ENCODE results near the gene PARN.

Gene PARN

GRCh38 chr16:14496047-14496770, 133.9 kb downstream of the PARN start:
- DNase-seq: no peak

DNA sequence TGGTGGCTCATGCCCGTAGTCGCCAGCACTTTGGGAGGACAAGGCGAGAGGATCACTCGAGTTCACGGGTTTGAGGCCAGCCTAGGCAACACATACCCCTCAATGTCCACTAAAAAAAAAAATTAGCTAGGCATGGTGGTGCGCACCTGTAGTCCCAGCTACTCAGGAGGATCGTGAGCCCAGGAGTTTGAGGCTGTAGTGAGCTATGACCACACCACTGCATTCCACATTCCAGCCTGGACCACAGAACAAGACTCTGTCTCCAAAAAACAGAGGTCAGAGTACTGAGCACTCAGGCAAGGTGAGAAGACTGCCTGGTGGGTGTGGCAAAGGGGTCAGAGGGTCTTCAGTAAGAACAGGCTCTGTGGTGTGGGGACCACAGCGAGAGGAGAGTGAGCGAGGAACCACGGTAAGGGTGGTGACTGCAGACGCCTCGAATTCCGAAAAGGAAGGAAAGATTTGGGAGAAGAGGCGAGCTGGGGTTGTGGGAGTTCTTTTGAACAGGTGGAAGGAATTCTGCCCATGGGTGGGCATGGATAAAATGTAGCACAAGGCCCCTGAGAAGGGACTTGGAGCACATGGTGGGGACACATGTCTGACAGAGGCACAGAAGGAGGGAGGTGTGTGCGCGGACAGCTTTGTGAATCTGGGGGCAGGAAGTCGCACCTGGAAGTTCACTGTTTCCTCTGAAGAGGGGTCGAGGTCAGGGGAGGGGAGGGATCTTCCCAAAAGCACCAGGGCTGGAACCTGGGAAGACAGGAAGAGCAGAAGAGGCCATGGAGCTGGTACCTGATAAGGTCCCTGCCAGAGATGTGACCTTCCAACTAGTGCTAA, 134.6 kb downstream of the PARN start:
- DNase-seq: no peak

DNA sequence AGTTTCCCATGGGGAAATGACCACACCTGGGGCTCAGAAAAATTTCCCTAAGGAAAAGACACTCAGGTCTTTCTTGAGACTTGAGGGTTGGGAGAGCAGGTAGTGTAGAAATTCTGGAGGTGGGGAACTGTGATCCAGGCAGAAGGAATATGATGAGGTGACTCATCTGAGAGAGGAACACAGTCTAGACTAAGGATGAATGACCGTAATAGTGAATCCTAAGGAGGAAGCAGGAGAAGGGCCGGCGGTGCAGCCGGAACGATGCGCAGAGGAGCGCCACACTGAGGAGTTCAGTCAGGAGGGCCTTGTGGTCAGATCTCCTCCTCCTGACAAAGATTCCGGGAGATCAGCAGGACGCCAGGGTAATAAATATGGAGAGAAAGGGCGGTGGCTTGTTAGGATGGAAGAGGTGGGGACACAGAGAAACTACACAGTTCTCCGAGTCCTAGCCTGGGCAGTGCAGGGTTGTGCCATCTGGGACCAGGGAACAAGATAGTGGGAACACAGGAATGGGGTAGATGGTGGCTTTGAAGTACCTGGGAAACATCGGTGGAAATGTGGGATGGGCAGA, 135.6 kb downstream of the PARN start:
- DNase-seq: no peak

GRCh38 chr16:14493791-14494190, 136.3 kb downstream of the PARN start:
- DNase-seq: no peak

GRCh38 chr16:14492614-14493013, 137.4 kb downstream of the PARN start:
- DNase-seq: no peak

DNA sequence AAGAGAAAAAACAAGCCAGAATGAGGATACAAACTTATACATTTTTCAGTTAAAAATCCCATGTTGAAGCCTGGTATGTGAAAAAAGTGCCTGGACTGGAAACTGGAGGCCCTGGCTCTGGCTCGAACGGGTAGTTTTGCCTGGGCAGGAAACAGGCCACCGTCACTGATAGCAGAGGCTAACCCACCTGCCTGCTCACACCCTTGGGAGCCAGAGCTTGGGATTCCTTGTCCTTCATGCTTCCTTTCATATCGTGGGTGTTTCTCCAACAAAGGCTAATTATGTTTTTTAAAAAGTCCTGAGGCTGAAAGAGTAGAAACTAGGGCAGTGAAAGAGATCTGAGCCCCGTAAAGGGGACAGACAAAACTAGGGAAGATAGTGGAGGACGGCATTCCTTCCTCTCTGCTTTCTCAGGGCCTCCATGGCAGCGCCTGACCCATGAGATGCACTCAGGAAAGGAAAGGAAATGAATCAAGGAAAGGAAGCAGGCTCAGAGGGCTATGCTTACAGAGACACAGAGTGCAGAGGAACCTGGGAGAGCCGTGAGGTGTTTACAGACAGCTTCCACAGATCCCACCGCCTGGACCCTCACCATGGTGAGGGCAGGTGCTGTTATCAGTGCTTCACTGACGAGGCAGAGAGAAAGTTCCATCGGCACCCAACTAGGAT, 138.1 kb downstream of the PARN start:
- no peak for DNase-seq

DNA sequence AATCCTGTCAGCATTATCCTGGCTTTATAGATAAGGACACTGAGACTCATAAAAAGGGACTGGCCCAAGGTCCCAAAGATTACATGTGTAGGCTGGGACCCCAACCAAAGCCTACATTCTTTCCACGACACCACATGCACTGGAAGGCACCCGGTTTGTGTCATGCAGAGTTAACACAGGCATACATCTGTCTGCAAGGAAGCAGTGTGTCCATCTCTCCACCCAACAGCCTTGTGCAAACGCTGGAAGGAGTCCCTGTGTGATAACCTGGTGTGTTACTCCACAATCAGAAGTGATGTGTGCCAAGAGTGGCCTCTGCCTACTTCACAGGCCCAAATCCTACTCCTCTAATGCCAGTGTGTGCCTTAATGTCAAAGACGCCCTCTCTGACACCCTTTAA, 139.8 kb downstream of the PARN start:
- DNase-seq: no peak

DNA sequence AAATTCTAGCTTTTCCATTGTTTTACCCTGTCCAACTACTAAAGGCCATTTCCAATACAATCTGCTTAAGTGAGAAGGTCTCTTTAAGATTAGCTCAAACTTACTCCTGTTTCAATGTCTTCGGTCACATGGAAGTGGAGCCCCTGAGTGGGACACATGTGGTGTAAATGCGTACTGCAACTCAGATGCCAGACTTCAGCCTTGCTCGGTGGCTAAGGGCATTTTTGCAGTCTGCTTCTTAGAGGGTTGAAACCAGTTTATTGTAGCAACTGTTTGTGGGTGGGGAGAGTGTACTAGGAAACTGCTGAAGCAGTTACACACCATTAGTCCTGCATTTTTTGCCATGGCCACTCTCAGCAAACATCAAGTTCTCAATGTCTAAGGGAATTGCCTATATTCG, 140.6 kb downstream of the PARN start:
- no peak for DNase-seq

- DNase-seq: no peak
Observed at GRCh38 chr16:14487579-14487978, 142.5 kb downstream of the PARN start.

DNA sequence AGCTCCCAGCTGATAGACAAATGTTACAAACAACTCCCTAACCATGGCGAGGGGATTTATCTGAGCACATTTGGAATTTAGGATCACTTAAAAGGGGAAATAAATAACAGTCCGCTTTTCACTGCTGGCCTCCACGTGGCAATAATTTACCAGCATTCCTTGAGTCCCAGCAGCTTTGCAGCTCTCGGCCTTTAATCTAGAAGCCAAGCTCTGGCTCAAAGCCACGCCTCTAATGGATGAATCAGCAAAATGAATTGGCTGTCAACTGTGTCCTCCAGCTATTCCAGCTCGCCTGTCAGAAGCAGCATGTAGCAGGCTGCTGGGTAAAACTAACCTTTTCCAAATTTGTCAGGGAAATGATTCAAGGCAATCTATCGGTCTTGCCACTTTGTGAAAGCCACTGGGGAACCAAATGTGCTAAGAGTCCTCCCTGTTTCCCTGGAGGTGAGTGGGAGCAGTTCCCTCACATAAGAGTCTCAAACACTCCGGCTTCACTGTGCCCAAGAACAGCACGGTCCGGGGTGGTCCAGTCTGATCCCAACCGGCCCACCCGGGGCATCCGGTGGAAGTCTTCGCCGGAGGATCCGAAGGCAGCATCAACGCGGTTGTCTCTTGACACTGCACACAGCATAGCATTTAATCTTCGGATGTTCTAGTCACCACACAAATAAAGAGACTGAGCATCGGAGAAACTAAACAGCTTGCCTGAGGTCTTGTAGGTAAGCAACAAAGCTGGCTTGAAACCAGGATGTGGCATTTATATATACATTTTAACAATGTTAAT, 143.3 kb downstream of the PARN start:
- no peak for DNase-seq

DNA sequence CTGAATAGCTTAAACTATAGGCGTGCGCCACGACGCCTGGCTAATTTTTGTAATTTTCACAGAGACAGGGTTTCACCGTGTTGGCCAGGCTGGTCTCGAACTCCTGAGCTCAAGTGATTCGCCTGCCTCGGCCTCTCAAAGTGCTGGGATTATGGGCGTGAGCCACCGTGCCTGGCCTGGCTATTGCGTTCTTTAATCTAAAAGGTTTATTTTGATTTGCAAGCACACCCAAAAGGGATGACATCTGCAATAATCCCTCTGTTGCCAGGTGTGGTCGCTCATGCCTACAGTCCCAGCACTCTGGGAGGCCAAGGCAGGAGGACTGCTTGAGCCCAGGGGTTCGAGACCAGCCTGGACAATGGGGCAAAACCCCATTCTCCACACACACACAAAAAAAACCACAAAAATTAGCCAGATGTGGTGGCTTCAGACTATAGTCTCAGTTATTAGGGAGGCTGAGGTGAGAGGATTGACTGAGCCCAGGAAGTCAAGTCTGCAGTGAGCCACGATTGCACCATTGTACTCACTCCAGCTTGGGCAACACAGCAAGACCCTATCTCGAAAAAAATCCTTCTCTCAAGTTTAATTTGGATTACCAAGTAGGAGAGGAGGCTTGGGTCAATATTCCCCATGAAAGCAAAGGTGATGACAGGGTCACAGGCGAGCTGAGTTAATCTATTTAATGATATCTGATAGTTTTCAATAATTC, 144.1 kb downstream of the PARN start:
- DNase-seq: no peak

DNA sequence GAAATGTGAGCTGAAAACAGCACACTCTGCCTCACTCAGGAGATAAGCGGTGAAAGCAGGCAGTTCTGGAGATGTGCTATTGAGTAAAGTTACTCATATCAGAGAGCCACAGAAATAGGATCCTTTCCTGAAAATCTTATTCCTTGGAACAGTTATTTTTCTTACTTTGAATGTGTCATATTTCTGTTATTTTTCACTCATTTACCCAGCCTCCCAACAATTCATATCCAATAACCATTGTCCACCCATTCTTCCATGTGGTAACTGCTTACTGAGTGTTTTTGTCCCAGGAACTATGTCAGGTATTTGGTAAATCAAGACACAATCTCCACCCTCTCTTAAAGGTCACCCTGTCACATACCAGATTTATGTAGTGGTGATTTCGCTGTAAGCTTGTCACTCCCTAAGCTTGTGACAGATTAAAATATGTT, 144.9 kb downstream of the PARN start:
- DNase-seq: no peak

- no peak for DNase-seq
Observed at GRCh38 chr16:14483819-14484385, 146.2 kb downstream of the PARN start.

- DNase-seq: no peak
Observed at GRCh38 chr16:14476183-14476582, 153.9 kb downstream of the PARN start.

DNA sequence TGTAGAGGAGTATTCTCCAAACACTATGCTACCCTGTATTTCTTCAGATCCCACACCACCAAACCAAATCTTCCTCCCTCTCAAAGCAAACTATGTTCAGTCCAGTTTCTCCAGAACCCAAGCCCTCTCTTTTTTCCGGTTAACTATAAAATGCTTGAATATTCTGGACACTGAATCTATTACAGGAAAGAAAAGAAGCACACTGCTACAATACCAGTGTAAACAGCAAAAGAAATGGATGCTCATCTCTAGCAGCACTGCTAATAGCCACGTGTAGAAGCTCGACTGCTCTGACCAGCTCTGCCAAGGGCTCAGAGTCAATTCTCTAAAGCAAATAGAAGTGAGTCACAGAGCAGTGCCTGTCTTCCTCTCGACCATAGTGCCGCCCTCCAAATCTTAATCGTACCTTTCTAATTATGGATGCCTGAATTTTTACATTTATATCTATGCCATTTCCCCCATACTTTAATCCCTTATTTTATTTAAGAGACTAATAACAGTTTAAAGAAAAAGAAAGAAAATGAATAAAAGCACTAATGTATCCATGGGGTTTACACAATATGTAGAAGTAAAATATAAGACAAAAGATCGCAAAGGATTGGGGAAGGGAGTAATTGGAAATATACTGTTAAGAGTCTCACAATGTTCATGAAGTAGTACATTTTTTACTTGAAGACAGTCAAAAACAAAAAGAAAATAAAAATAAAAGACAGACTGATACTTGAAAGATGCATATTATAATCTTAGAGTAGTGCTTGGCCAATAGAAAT, 154.5 kb downstream of the PARN start:
- DNase-seq: no peak

GRCh38 chr16:14473488-14473887, 156.6 kb downstream of the PARN start:
- DNase-seq: no peak

DNA sequence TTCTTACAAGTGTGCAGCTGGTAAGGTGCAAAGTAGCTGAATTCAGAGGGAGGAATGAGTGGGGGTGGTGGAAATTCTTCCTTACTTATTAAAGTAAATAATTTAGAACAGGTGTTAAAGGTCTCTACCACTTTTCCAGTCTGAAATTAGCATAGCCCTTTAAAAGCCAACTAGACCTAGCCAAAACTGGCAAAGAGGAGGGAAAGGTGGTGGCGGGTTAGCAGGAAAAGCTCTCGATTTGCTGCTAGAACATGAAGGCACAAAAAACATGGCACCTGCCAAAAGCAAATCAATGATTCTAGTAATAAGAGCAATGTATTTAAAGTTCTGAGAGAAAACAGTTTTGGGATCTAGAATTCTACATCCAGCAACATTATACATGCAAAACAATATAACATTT, 157.7 kb downstream of the PARN start:
- no peak for DNase-seq

- DNase-seq: no peak
Observed at GRCh38 chr16:14470788-14471187, 159.3 kb downstream of the PARN start.

GRCh38 chr16:14465799-14466198, 164.3 kb downstream of the PARN start:
- DNase-seq: no peak

- DNase-seq: no peak
Observed at GRCh38 chr16:14464796-14465195, 165.3 kb downstream of the PARN start.

DNA sequence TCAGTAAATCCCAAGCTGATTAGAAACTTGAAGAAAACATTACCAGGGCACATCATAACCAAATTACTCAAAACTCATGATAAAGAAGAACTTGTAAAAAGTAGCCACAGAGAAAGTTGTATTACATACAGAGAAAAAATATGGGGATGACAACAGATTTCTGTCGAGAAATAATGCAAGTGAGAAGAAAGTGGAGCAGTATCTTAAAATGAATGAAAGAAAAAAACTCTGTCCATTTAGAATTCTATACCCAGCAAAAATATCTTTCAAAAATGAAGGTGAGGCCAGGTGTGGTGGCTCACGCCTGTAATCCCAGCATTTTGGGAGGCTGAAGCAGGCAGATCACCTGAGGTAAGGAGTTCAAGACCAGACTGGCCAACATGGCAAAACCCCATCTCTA, 165.9 kb downstream of the PARN start:
- DNase-seq: no peak
